ENCODE measurements around the gene PAPOLA. TPM values are rescaled to one million over a fixed set of nuclear protein-coding genes. Genes with fewer than 3 reads are reported as not detected.

Gene PAPOLA
- total and polyA plus RNA-seq, 9 of the 15 experiments (the other 6 are each of a cell fraction or from before 2014, with no cell fraction given) = 51.1 to 199 (median 95.8) TPM

DNA sequence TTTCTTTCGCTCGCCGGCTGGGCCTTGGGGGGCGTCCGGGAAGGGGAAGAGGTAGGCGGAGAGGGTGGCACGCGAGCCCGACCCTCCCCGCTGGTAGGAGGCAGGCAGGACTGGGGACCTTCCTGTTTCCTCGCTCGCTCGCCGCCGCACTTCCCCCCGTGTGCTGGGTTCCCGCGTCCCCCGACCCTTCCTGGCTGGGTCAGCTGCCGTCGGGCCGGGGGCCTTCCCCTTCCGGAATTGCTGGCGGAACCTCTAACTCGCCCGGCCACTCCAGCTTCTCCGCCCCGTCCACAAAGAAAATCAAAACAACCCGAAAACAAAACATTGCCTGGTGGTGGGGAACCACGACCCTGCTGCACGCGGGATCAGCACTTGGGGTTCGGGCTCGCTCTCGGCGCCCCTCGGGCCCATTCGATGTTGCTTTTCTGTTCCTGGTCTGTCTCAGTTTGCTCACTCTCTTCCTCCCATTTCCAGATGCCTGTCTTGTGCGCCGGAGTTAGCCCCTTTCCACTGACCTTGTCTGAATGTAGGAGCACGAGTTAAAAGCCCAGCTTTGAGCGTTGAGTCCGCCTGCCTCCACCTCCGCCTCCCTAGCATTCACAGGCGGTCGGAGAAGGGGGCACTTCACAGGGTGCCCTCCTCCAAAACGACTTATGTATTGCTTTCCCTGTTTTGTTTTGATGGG is 581 bp downstream of the PAPOLA start (continued):
- TF ChIP-seq, protein P1, sequence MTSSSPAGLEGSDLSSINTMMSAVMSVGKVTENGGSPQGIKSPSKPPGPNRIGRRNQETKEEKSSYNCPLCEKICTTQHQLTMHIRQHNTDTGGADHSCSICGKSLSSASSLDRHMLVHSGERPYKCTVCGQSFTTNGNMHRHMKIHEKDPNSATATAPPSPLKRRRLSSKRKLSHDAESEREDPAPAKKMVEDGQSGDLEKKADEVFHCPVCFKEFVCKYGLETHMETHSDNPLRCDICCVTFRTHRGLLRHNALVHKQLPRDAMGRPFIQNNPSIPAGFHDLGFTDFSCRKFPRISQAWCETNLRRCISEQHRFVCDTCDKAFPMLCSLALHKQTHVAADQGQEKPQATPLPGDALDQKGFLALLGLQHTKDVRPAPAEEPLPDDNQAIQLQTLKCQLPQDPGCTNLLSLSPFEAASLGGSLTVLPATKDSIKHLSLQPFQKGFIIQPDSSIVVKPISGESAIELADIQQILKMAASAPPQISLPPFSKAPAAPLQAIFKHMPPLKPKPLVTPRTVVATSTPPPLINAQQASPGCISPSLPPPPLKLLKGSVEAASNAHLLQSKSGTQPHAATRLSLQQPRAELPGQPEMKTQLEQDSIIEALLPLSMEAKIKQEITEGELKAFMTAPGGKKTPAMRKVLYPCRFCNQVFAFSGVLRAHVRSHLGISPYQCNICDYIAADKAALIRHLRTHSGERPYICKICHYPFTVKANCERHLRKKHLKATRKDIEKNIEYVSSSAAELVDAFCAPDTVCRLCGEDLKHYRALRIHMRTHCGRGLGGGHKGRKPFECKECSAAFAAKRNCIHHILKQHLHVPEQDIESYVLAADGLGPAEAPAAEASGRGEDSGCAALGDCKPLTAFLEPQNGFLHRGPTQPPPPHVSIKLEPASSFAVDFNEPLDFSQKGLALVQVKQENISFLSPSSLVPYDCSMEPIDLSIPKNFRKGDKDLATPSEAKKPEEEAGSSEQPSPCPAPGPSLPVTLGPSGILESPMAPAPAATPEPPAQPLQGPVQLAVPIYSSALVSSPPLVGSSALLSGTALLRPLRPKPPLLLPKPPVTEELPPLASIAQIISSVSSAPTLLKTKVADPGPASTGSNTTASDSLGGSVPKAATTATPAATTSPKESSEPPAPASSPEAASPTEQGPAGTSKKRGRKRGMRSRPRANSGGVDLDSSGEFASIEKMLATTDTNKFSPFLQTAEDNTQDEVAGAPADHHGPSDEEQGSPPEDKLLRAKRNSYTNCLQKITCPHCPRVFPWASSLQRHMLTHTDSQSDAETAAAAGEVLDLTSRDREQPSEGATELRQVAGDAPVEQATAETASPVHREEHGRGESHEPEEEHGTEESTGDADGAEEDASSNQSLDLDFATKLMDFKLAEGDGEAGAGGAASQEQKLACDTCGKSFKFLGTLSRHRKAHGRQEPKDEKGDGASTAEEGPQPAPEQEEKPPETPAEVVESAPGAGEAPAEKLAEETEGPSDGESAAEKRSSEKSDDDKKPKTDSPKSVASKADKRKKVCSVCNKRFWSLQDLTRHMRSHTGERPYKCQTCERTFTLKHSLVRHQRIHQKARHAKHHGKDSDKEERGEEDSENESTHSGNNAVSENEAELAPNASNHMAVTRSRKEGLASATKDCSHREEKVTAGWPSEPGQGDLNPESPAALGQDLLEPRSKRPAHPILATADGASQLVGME (CRISPR knock-in tag; IDR thresholded peaks at IDR 0.05) = no peak
- TF ChIP-seq PHF20 (IDR thresholded peaks at IDR 0.05; ENCODE audit: partially characterized antibody) = no peak
- no peak for TF ChIP-seq RBM39 (optimal IDR thresholded peaks at IDR 0.05; ENCODE audit: low read depth, low read length)
- no peak for TF ChIP-seq TEAD2 (tag; IDR thresholded peaks at IDR 0.05)
- TF ChIP-seq, protein P2, sequence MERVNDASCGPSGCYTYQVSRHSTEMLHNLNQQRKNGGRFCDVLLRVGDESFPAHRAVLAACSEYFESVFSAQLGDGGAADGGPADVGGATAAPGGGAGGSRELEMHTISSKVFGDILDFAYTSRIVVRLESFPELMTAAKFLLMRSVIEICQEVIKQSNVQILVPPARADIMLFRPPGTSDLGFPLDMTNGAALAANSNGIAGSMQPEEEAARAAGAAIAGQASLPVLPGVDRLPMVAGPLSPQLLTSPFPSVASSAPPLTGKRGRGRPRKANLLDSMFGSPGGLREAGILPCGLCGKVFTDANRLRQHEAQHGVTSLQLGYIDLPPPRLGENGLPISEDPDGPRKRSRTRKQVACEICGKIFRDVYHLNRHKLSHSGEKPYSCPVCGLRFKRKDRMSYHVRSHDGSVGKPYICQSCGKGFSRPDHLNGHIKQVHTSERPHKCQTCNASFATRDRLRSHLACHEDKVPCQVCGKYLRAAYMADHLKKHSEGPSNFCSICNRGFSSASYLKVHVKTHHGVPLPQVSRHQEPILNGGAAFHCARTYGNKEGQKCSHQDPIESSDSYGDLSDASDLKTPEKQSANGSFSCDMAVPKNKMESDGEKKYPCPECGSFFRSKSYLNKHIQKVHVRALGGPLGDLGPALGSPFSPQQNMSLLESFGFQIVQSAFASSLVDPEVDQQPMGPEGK (CRISPR knock-in tag; IDR thresholded peaks at IDR 0.05; ENCODE audit: borderline replicate concordance) = no peak
- no peak for TF ChIP-seq ZEB2 (IDR thresholded peaks at IDR 0.05)
- 0 out of 2 replicates have a peak, but pooled peaks have one; percentile 21 for TF ChIP-seq ZNF431 (CRISPR knock-in tag; IDR thresholded peaks at IDR 0.05)
- TF ChIP-seq ARID1B (IDR thresholded peaks at IDR 0.05) = no peak
- TF ChIP-seq SMAD4 (CRISPR knock-in tag; conservative IDR thresholded peaks at IDR 0.05) = no peak
- TF ChIP-seq KAT2B (IDR thresholded peaks at IDR 0.05; ENCODE audit: low read depth, low read length) = no peak
- no peak for TF ChIP-seq BDP1 (IDR thresholded peaks at IDR 0.05; ENCODE audit: insufficient read depth, insufficient read length)
- no peak for TF ChIP-seq RBM34 (IDR thresholded peaks at IDR 0.05; ENCODE audit: borderline replicate concordance, insufficient read depth, low read length)
- TF ChIP-seq, protein P3, sequence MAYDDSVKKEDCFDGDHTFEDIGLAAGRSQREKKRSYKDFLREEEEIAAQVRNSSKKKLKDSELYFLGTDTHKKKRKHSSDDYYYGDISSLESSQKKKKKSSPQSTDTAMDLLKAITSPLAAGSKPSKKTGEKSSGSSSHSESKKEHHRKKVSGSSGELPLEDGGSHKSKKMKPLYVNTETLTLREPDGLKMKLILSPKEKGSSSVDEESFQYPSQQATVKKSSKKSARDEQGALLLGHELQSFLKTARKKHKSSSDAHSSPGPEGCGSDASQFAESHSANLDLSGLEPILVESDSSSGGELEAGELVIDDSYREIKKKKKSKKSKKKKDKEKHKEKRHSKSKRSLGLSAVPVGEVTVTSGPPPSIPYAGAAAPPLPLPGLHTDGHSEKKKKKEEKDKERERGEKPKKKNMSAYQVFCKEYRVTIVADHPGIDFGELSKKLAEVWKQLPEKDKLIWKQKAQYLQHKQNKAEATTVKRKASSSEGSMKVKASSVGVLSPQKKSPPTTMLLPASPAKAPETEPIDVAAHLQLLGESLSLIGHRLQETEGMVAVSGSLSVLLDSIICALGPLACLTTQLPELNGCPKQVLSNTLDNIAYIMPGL (CRISPR knock-in tag; IDR thresholded peaks at IDR 0.05) = no peak
- TF ChIP-seq CREBBP (IDR thresholded peaks at IDR 0.05; ENCODE audit: low read depth, low read length) = no peak
- TF ChIP-seq ZNF717 (CRISPR knock-in tag; IDR thresholded peaks at IDR 0.05) = no peak
- TF ChIP-seq TFAM (CRISPR knock-in tag; conservative IDR thresholded peaks at IDR 0.05) = no peak
- TF ChIP-seq TBP (optimal IDR thresholded peaks at IDR 0.05; ENCODE audit: low read depth, low read length) = no peak
- peak; percentile 67; the same call in 1 of the 2 replicates for TF ChIP-seq KAT7 (CRISPR knock-in tag; IDR thresholded peaks at IDR 0.05; ENCODE audit: borderline replicate concordance)
- no peak for TF ChIP-seq ZFP36 (IDR thresholded peaks at IDR 0.05; ENCODE audit: low read depth, low read length, partially characterized antibody)

Measured in K562 (cell line).